Keratinocyte (primary cell): ENCODE results near the gene RNF180. TPM values are rescaled to one million over a fixed set of nuclear protein-coding genes. Genes with fewer than 3 reads are reported as not detected.

Source experiments
- DNase-seq: peaks from one replicate; pipeline ENCODE4 v3.0.0-alpha.2; 2011; ENCODE audit warnings: low read depth, missing footprints, low spot score
- FAIRE-seq: peaks from 2 replicates; lab custom pipeline; 2011; peaks lifted over from hg19 to GRCh38; lab: Jason Lieb, UNC
- H2AFZ ChIP-seq: 2 replicates; pipeline ENCODE4 v1.6.0; 2012; ENCODE audit warnings: low read length, control low read depth, inconsistent platforms; ENCODE audit not compliant: control insufficient read depth
- H3K27ac ChIP-seq: 2 replicates; pipeline ENCODE4 v1.5.1; 2011; ENCODE audit warnings: low read length; ENCODE audit not compliant: control insufficient read depth, insufficient read depth
- H3K27me3 ChIP-seq: 3 replicates; pipeline ENCODE4 v1.6.0; 2011; ENCODE audit warnings: low read length; ENCODE audit not compliant: control insufficient read depth, insufficient read depth; ENCODE audit errors: extremely low read depth
- H3K36me3 ChIP-seq, 2 experiments: 2 replicates in 1 of 2; 3 replicates in 1 of 2; pipeline ENCODE4 v1.5.1; 2011; ENCODE audit warnings: low read length in 2 of 2, mild to moderate bottlenecking in 1 of 2; ENCODE audit not compliant: control insufficient read depth in 2 of 2, insufficient read depth in 2 of 2; ENCODE audit errors: extremely low read depth in 1 of 2
- H3K4me1 ChIP-seq: 3 replicates; pipeline ENCODE4 v1.5.1; 2011; ENCODE audit warnings: low read length; ENCODE audit not compliant: control insufficient read depth, insufficient read depth; ENCODE audit errors: extremely low read depth
- H3K4me2 ChIP-seq: 3 replicates; pipeline ENCODE4 v1.6.0; 2011; ENCODE audit warnings: low read depth, low read length; ENCODE audit not compliant: control insufficient read depth, insufficient read depth; ENCODE audit errors: extremely low read depth
- H3K4me3 ChIP-seq, 3 experiments: fragments of 200-600 bp in 1 of 3; sonication (generic) in 1 of 3; 2 replicates in 2 of 3; 3 replicates in 1 of 3; pipeline ENCODE4 v1.5.1; 2011 to 2016; ENCODE audit warnings: low read length in 3 of 3, mild to moderate bottlenecking in 3 of 3, control low read depth in 2 of 3, inconsistent platforms in 1 of 3, low read depth in 1 of 3, mixed read lengths in 1 of 3, mixed run types in 1 of 3, moderate library complexity in 1 of 3; ENCODE audit not compliant: control insufficient read depth in 2 of 3, insufficient read depth in 2 of 3; ENCODE audit errors: extremely low read depth in 1 of 3
- H3K79me2 ChIP-seq: 2 replicates; pipeline ENCODE4 v1.6.0; 2012; ENCODE audit warnings: low read length; ENCODE audit not compliant: control insufficient read depth, insufficient read depth
- H3K9ac ChIP-seq: 3 replicates; pipeline ENCODE4 v1.6.0; 2011; ENCODE audit warnings: low read length; ENCODE audit not compliant: control insufficient read depth, insufficient read depth; ENCODE audit errors: extremely low read depth
- H3K9me1 ChIP-seq: 3 replicates; pipeline ENCODE4 v1.6.0; 2011; ENCODE audit warnings: low read length; ENCODE audit not compliant: control insufficient read depth, insufficient read depth; ENCODE audit errors: extremely low read depth
- H3K9me3 ChIP-seq: 2 replicates; pipeline ENCODE4 v1.5.1; 2012; ENCODE audit warnings: low read depth, low read length; ENCODE audit not compliant: control insufficient read depth
- H4K20me1 ChIP-seq: 3 replicates; pipeline ENCODE4 v1.6.0; 2011; ENCODE audit warnings: low read length; ENCODE audit not compliant: control insufficient read depth, insufficient read depth; ENCODE audit errors: extremely low read depth
- EZH2 ChIP-seq: IDR thresholded peaks from one replicate; pipeline ENCODE4 v1.6.1; 2012; ENCODE audit warnings: inconsistent platforms, mild to moderate bottlenecking, low read length, moderate library complexity
- dilution Hi-C: fragments of 300-500 bp; cut with MboI; formaldehyde crosslinking; loops from one replicate; pipeline ENCODE4 v1.7.0; 2020; ENCODE audit warnings: low sequenced_read_pairs; ENCODE audit not compliant: extremely low pct_ligation_motif_present
- polyA plus RNA-seq, 5 experiments: library from polyadenylated mRNA; depleted of rRNA in 3 of 5; stranded (reverse) in 3 of 5; stranded (forward) in 1 of 5; unstranded in 1 of 5; fragments of >200 nt; gene quantifications; 1 replicate in 1 of 5; 2 replicates in 3 of 5; 3 replicates in 1 of 5; pipeline versions ENCODE4 v1.2.1 to v1.2.3, GENCODE V29; 2011 to 2012; ENCODE audit warnings: missing spikeins in 2 of 5, low read depth in 1 of 5, low replicate concordance in 1 of 5
- TF ChIP-seq, protein P1 (sequence below), 3 experiments: IDR thresholded peaks in 1 of 3; conservative IDR thresholded peaks in 1 of 3; optimal IDR thresholded peaks in 1 of 3; 2 replicates in 2 of 3; 3 replicates in 1 of 3; pipeline versions ENCODE3 to v1.5.1; 2011; ENCODE audit warnings: low read length in 3 of 3, mild to moderate bottlenecking in 3 of 3, moderate library complexity in 2 of 3, control low read depth in 1 of 3, inconsistent platforms in 1 of 3; ENCODE audit not compliant: insufficient read depth in 2 of 3; ENCODE audit errors: extremely low read depth in 1 of 3

RNF180 gene
- polyA plus RNA-seq, 1 donor (not counting 4 experiments of a cell fraction or from before 2014, with no cell fraction given), result 2.4 TPM

GRCh38 chr5:64147379-64147778, 18.3 kb upstream of the RNF180 start:
- peaks cover 18% of the 10 kb centered on the region for H3K4me1 ChIP-seq
- dilution Hi-C loops, result no loop called here
- H2AFZ ChIP-seq, result peak overlapping the region; percentile 12
- no peaks in the 10 kb centered on the region for H3K9me3 ChIP-seq
- TF ChIP-seq, protein P1, sequence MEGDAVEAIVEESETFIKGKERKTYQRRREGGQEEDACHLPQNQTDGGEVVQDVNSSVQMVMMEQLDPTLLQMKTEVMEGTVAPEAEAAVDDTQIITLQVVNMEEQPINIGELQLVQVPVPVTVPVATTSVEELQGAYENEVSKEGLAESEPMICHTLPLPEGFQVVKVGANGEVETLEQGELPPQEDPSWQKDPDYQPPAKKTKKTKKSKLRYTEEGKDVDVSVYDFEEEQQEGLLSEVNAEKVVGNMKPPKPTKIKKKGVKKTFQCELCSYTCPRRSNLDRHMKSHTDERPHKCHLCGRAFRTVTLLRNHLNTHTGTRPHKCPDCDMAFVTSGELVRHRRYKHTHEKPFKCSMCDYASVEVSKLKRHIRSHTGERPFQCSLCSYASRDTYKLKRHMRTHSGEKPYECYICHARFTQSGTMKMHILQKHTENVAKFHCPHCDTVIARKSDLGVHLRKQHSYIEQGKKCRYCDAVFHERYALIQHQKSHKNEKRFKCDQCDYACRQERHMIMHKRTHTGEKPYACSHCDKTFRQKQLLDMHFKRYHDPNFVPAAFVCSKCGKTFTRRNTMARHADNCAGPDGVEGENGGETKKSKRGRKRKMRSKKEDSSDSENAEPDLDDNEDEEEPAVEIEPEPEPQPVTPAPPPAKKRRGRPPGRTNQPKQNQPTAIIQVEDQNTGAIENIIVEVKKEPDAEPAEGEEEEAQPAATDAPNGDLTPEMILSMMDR (optimal IDR thresholded peaks at IDR 0.05 in 1 of 3, IDR thresholded peaks at IDR 0.05 in 1 of 3, conservative IDR thresholded peaks at IDR 0.05 in 1 of 3; ENCODE audit: extremely low read depth in 1 of 3, insufficient read depth in 2 of 3, low read length in 3 of 3), result no peak
- no peak for TF ChIP-seq EZH2
- no peaks in the 10 kb centered on the region for H3K9me1 ChIP-seq
- no peaks in the 10 kb centered on the region for H3K36me3 ChIP-seq
- H3K79me2 ChIP-seq, result no peaks in the 10 kb centered on the region
- DNase-seq, result no peak
- H3K27ac ChIP-seq, result no peak overlapping the region
- FAIRE-seq, result no peak
- H3K27me3 ChIP-seq, result no peaks in the 10 kb centered on the region
- H3K9ac ChIP-seq, result no peak overlapping the region
- H3K4me2 ChIP-seq, result no peak overlapping the region
- H4K20me1 ChIP-seq, result no peaks in the 10 kb centered on the region
- H3K4me3 ChIP-seq, result no peak overlapping the region

- no peak for TF ChIP-seq EZH2
- TF ChIP-seq, protein P1 (optimal IDR thresholded peaks at IDR 0.05 in 1 of 3, IDR thresholded peaks at IDR 0.05 in 1 of 3, conservative IDR thresholded peaks at IDR 0.05 in 1 of 3; ENCODE audit: extremely low read depth in 1 of 3, insufficient read depth in 2 of 3, low read length in 3 of 3), result peak; percentile 84 to 89 (median 87)
- FAIRE-seq (peak; percentile 72), DNase-seq (no peak)
- Histone ChIP-seq H2AFZ (peak overlapping the region; percentile 67), H3K27ac (no peak overlapping the region), H3K27me3 (no peaks in the 10 kb centered on the region), H3K9me3 (peaks cover under 1% of the 10 kb centered on the region), H3K9ac (no peak overlapping the region), H3K4me1 (peaks cover 18% of the 10 kb centered on the region), H3K9me1 (no peaks in the 10 kb centered on the region), H3K4me2 (no peak overlapping the region), H3K4me3 (no peak overlapping the region), H4K20me1 (no peaks in the 10 kb centered on the region), H3K79me2 (no peaks in the 10 kb centered on the region), H3K36me3 (no peaks in the 10 kb centered on the region)
- dilution Hi-C loops, result no loop called here
Observed at GRCh38 chr5:64147849-64148441, 17.7 kb upstream of the RNF180 start.
